Naive thymus-derived CD4-positive, alpha-beta T cell (primary cell): Measurements from ENCODE around the gene CCDC149. TPM values are rescaled to one million over a fixed set of nuclear protein-coding genes. Genes with fewer than 3 reads are reported as not detected.

Source experiments
- ATAC-seq: fragments of 150-1000 bp; cut with Tn5 transposase; 2 replicates; pipeline ENCODE4 v1.10.0; 2021; ENCODE audit warnings: mild to moderate bottlenecking, moderate library complexity
- CTCF ChIA-PET: fragments of 350-600 bp; sonication (Branson Sonifier 250); formaldehyde crosslinking; loops from one replicate; lab custom pipeline; 2021; ENCODE audit warnings: antibody characterized with exemption; lab: Charles Lee
- POLR2A ChIA-PET: fragments of 350-600 bp; sonication (Branson Sonifier 250); formaldehyde crosslinking; loops from one replicate; lab custom pipeline; 2021; ENCODE audit warnings: antibody characterized with exemption, inconsistent platforms; lab: Charles Lee
- DNase-seq, 9 donors: peaks; one replicate each; pipeline versions ENCODE4 v3.0.0 to v3.0.0-alpha.2; 2020 to 2022; ENCODE audit warnings: mixed read lengths in 1 of 9
- H3K27ac ChIP-seq: one replicate; pipeline ENCODE4 v1.7.0; 2013; ENCODE audit warnings: mild to moderate bottlenecking, low read depth, low read length, moderate library complexity
- H3K27me3 ChIP-seq, 2 donors: one replicate each; pipeline ENCODE4 v1.7.0; 2013; ENCODE audit warnings: low read length in 2 of 2, mild to moderate bottlenecking in 2 of 2, moderate library complexity in 2 of 2; ENCODE audit not compliant: control insufficient read depth in 2 of 2, insufficient read depth in 2 of 2
- H3K36me3 ChIP-seq, 3 experiments: 1 replicate in 2 of 3; 2 replicates in 1 of 3; pipeline ENCODE4 v1.7.0; 2013; ENCODE audit warnings: low read length in 3 of 3, mild to moderate bottlenecking in 3 of 3, moderate library complexity in 1 of 3; ENCODE audit not compliant: insufficient read depth in 3 of 3, control insufficient read depth in 2 of 3
- H3K4me1 ChIP-seq, 2 donors: one replicate each; pipeline ENCODE4 v1.7.0; 2013; ENCODE audit warnings: low read length in 2 of 2, mild to moderate bottlenecking in 2 of 2, moderate library complexity in 1 of 2; ENCODE audit not compliant: control insufficient read depth in 2 of 2, insufficient read depth in 2 of 2
- H3K4me3 ChIP-seq: 2 replicates; pipeline ENCODE4 v1.7.0; 2013; ENCODE audit warnings: mild to moderate bottlenecking, low read length
- H3K9me3 ChIP-seq, 3 experiments: 1 replicate in 2 of 3; 2 replicates in 1 of 3; pipeline ENCODE4 v1.7.0; 2013; ENCODE audit warnings: low read length in 3 of 3; ENCODE audit not compliant: control insufficient read depth in 2 of 3
- H3K27ac Mint-ChIP-seq, 9 donors: one replicate each; pipeline ENCODE4 v1.8.0; 2020 to 2022; ENCODE audit warnings: mixed read lengths in 9 of 9, mild to moderate bottlenecking in 8 of 9, moderate library complexity in 5 of 9, inconsistent platforms in 2 of 9
- H3K27me3 Mint-ChIP-seq, 5 donors: one replicate each; pipeline ENCODE4 v1.8.0; 2021 to 2022; ENCODE audit warnings: mixed read lengths in 5 of 5, mild to moderate bottlenecking in 1 of 5
- H3K36me3 Mint-ChIP-seq, 5 donors: one replicate each; pipeline ENCODE4 v1.8.0; 2020 to 2022; ENCODE audit warnings: mixed read lengths in 5 of 5, mild to moderate bottlenecking in 3 of 5, inconsistent platforms in 1 of 5
- H3K4me1 Mint-ChIP-seq, 7 donors: one replicate each; pipeline ENCODE4 v1.8.0; 2020 to 2022; ENCODE audit warnings: mixed read lengths in 7 of 7, mild to moderate bottlenecking in 3 of 7, inconsistent platforms in 1 of 7
- H3K4me3 Mint-ChIP-seq, 10 donors: one replicate each; pipeline ENCODE4 v1.8.0; 2020 to 2022; ENCODE audit warnings: mild to moderate bottlenecking in 10 of 10, mixed read lengths in 10 of 10, moderate library complexity in 6 of 10, inconsistent platforms in 2 of 10
- H3K9me3 Mint-ChIP-seq, 11 donors: one replicate each; pipeline ENCODE4 v1.8.0; 2020 to 2022; ENCODE audit warnings: mixed read lengths in 11 of 11, mild to moderate bottlenecking in 4 of 11, inconsistent platforms in 1 of 11, moderate library complexity in 1 of 11
- intact Hi-C, 2 donors: fragments of 100-400 bp; cut with micrococcal nuclease; formaldehyde crosslinking; loops; one replicate each; pipeline ENCODE4 v1.15.1; 2023
- polyA plus RNA-seq, 2 donors: library from polyadenylated mRNA; unstranded; fragments of 300-500 nt; fragmentation: Illumina TruSeq; gene quantifications; one replicate each; pipeline ENCODE4 v1.2.3, GENCODE V29; 2021
- total RNA-seq, 6 experiments: library from RNA in 5 of 6; stranded (reverse) in 5 of 6; gene quantifications; 1 replicate in 5 of 6; 2 replicates in 1 of 6; pipeline ENCODE4 v1.2.3 and lab custom pipeline; 2021 to 2026

Gene CCDC149
- total and polyA plus RNA-seq, 7 experiments from 2014 or later = 0.19 to 6.7 (median 0.36) TPM; not detected in 3

DNA sequence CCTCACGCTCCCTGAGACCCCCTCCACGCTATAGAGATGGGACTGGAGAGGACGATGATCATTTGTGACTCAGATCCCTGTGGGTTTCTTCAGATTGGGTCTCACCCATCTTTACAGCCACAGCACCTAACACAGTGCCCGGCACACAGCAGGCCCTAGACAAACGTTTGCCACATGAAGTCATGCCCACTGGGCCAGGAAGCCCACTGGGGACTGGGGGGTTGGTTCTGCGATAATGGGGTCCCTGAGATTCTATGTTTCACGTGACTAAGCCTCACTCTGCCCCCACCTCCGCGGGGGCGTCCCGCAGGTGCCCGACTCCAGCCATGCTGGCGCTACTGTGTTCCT, 113.7 kb downstream of the CCDC149 start:
- ChIA-PET CTCF (no interaction called here), POLR2A (no interaction called here)
- H3K36me3 Mint-ChIP-seq = peaks cover 0 to 8% (median 0%) of the 10 kb centered on the region in 5 donors
- H3K4me1 ChIP-seq = no peaks in the 10 kb centered on the region
- H3K27ac ChIP-seq = no peak overlapping the region
- H3K27me3 Mint-ChIP-seq = peaks cover 44 to 62% (median 49%) of the 10 kb centered on the region in 5 donors
- ATAC-seq (no peak), DNase-seq (no peak)
- no peaks in the 10 kb centered on the region for H3K9me3 ChIP-seq
- H3K27ac Mint-ChIP-seq = no peak overlapping the region
- intact Hi-C loops = no loop called here
- no peaks in the 10 kb centered on the region for H3K27me3 ChIP-seq
- H3K4me3 ChIP-seq = no peak overlapping the region
- H3K4me1 Mint-ChIP-seq = peaks cover 0 to 13% (median 0%) of the 10 kb centered on the region in 7 donors
- no peak overlapping the region for H3K4me3 Mint-ChIP-seq
- no peaks in the 10 kb centered on the region for H3K36me3 ChIP-seq
- H3K9me3 Mint-ChIP-seq = peaks cover 0 to 9% (median 2%) of the 10 kb centered on the region in 11 donors

GRCh38 chr4:24798036-24798610, 114.7 kb downstream of the CCDC149 start:
- no peak for ATAC-seq
- peaks cover 42 to 57% (median 51%) of the 10 kb centered on the region in 5 donors for H3K27me3 Mint-ChIP-seq

GRCh38 chr4:24796620-24797019, 116.2 kb downstream of the CCDC149 start:
- Histone ChIP-seq H3K9me3 (no peaks in the 10 kb centered on the region), H3K4me1 (no peaks in the 10 kb centered on the region), H3K36me3 (no peaks in the 10 kb centered on the region), H3K4me3 (no peak overlapping the region), H3K27me3 (no peaks in the 10 kb centered on the region), H3K27ac (no peak overlapping the region)
- Mint-ChIP-seq H3K27me3 (peaks cover 30 to 51% (median 45%) of the 10 kb centered on the region in 5 donors), H3K4me3 (no peak overlapping the region), H3K36me3 (peaks cover 0 to 8% (median 0%) of the 10 kb centered on the region in 5 donors), H3K27ac (no peak overlapping the region), H3K9me3 (peaks cover 0 to 6% (median 2%) of the 10 kb centered on the region in 11 donors), H3K4me1 (peaks cover 0 to 15% (median 0%) of the 10 kb centered on the region in 7 donors)
- ATAC-seq (no peak), DNase-seq (no peak)
- intact Hi-C loops = no loop called here
- ChIA-PET POLR2A (no interaction called here), CTCF (no interaction called here)

More at GRCh38 chr4:24798036-24798610, 114.7 kb downstream of the CCDC149 start:
- Mint-ChIP-seq H3K27ac (no peak overlapping the region), H3K4me1 (peaks cover 0 to 15% (median 0%) of the 10 kb centered on the region in 7 donors), H3K9me3 (peaks cover 0 to 9% (median 2%) of the 10 kb centered on the region in 11 donors), H3K36me3 (peaks cover 0 to 8% (median 0%) of the 10 kb centered on the region in 5 donors), H3K4me3 (no peak overlapping the region)
- H3K36me3 ChIP-seq = no peaks in the 10 kb centered on the region
- no peak for DNase-seq
- H3K4me3 ChIP-seq = no peak overlapping the region
- H3K27me3 ChIP-seq = no peaks in the 10 kb centered on the region
- no peak overlapping the region for H3K27ac ChIP-seq
- no peaks in the 10 kb centered on the region for H3K9me3 ChIP-seq
- intact Hi-C loops = no loop called here
- H3K4me1 ChIP-seq = no peaks in the 10 kb centered on the region
- ChIA-PET POLR2A (no interaction called here), CTCF (no interaction called here)

GRCh38 chr4:24795666-24796381, 117.0 kb downstream of the CCDC149 start:
- no peak overlapping the region for H3K4me3 Mint-ChIP-seq
- no peak overlapping the region for H3K27ac Mint-ChIP-seq
- H3K9me3 ChIP-seq = no peaks in the 10 kb centered on the region
- ChIA-PET POLR2A (no interaction called here), CTCF (no interaction called here)
- H3K4me1 Mint-ChIP-seq = peaks cover 0 to 14% (median 0%) of the 10 kb centered on the region in 7 donors
- H3K27me3 ChIP-seq = no peaks in the 10 kb centered on the region
- H3K36me3 Mint-ChIP-seq = peaks cover 0 to 8% (median 0%) of the 10 kb centered on the region in 5 donors
- no peak overlapping the region for H3K4me3 ChIP-seq
- peaks cover 23 to 50% (median 40%) of the 10 kb centered on the region in 5 donors for H3K27me3 Mint-ChIP-seq
- intact Hi-C loops = no loop called here
- H3K36me3 ChIP-seq = no peaks in the 10 kb centered on the region
- ATAC-seq (no peak), DNase-seq (no peak)
- peaks cover 0 to 6% (median 2%) of the 10 kb centered on the region in 11 donors for H3K9me3 Mint-ChIP-seq
- H3K27ac ChIP-seq = no peak overlapping the region
- H3K4me1 ChIP-seq = no peaks in the 10 kb centered on the region

DNA sequence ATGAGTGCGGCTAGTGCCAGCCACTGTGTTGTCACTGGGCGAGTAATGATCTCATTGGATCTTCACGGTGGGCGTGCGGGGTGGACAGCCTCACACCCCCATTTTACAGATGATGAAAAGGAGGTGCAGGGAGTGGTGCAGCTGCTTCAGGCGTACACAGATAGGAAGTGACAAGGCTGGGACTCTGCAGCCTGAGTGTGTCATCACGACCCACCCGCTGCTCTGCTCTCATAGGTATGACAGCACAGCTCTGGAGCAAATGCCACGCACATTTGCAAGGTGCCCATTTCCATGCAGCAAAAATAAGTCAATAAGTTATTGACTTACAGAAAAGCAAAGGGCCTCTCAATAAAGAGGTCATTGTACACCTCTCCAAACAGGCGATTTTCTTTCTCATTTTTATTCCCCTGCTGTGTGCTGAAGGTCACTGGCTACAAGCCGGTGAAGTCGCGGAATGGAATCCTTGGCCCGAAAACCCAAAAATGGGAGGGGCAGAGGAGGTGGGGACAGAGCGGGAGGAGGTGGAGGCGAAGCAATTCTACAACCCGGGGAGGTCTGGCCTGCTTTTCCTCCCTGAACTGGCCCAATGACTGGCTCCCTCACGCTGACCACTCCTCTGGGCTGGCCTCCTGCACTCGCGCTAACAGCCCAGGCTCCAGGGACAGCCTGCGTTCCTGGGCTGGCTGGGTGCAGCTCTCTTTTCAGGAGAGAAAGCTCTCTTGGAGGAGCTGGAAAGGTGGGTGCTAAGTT, 117.8 kb downstream of the CCDC149 start, which contains the start of gene SOD3:
TSS of gene SOD3 (plus strand) at position 658 of the 750 bp plus-strand sequence. CDS start 3,949 bp downstream, outside the sequence.
- Mint-ChIP-seq H3K27me3 (peaks cover 16 to 53% (median 33%) of the 10 kb centered on the region in 5 donors), H3K9me3 (peaks cover 0 to 13% (median 4%) of the 10 kb centered on the region in 11 donors), H3K27ac (no peak within 1 kb of the TSS), H3K36me3 (peaks cover 0 to 8% (median 0%) of the 10 kb centered on the region in 5 donors), H3K4me3 (no peak within 1 kb of the TSS), H3K4me1 (peaks cover 0 to 9% (median 0%) of the 10 kb centered on the region in 7 donors)
- Histone ChIP-seq H3K4me3 (no peak within 1 kb of the TSS), H3K9me3 (no peaks in the 10 kb centered on the region), H3K27me3 (no peaks in the 10 kb centered on the region), H3K4me1 (no peaks in the 10 kb centered on the region), H3K27ac (no peak within 1 kb of the TSS), H3K36me3 (no peaks in the 10 kb centered on the region)
- intact Hi-C loops = no loop called here
- DNase-seq (no peak), ATAC-seq (no peak)
- ChIA-PET CTCF (no interaction called here), POLR2A (no interaction called here)

DNA sequence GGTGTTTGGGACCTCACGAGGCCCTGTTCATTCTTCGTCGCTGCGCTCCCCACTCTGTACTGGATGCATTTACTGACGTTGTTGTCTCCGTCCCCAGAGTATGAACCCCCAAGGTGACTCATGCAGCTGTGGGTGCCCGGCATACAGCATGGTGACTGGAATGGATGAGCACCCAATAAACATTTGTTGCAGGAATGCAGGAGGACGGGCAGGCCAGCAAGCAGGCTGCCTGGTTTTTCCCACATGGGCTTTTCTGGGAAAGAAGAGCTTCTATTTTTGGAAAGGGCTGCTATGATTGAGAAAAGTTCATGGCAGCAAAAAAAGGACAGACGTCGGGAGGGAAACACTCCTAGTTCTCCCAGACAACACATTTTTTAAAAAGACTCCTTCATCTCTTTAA, 118.4 kb downstream of the CCDC149 start:
- Mint-ChIP-seq H3K27me3 (peaks cover 16 to 55% (median 33%) of the 10 kb centered on the region in 5 donors), H3K4me3 (no peak overlapping the region), H3K9me3 (peaks cover 0 to 13% (median 4%) of the 10 kb centered on the region in 11 donors), H3K36me3 (peaks cover 0 to 8% (median 0%) of the 10 kb centered on the region in 5 donors), H3K27ac (no peak overlapping the region), H3K4me1 (peaks cover 0 to 9% (median 0%) of the 10 kb centered on the region in 7 donors)
- no peak for ATAC-seq
- intact Hi-C loops = no loop called here
- no peaks in the 10 kb centered on the region for H3K4me1 ChIP-seq
- ChIA-PET CTCF (no interaction called here), POLR2A (no interaction called here)
- DNase-seq = no peak
- no peaks in the 10 kb centered on the region for H3K27me3 ChIP-seq
- H3K9me3 ChIP-seq = no peaks in the 10 kb centered on the region
- H3K36me3 ChIP-seq = no peaks in the 10 kb centered on the region
- no peak overlapping the region for H3K27ac ChIP-seq
- no peak overlapping the region for H3K4me3 ChIP-seq
